Middle frontal gyrus (tissue), 1 donor: ENCODE data around the gene ZSCAN1.
"Not testable (repeated sequence)": the region's sequence is repeated elsewhere in the genome, so short reads cannot be mapped to it uniquely, and the experiment has no call there.

ENCODE experiments used
- DNase-seq: peaks from one replicate; pipeline ENCODE4 v3.0.0-alpha.2; 2015; ENCODE audit warnings: low spot score; ENCODE audit errors: extremely low spot score

ZSCAN1 gene

DNA sequence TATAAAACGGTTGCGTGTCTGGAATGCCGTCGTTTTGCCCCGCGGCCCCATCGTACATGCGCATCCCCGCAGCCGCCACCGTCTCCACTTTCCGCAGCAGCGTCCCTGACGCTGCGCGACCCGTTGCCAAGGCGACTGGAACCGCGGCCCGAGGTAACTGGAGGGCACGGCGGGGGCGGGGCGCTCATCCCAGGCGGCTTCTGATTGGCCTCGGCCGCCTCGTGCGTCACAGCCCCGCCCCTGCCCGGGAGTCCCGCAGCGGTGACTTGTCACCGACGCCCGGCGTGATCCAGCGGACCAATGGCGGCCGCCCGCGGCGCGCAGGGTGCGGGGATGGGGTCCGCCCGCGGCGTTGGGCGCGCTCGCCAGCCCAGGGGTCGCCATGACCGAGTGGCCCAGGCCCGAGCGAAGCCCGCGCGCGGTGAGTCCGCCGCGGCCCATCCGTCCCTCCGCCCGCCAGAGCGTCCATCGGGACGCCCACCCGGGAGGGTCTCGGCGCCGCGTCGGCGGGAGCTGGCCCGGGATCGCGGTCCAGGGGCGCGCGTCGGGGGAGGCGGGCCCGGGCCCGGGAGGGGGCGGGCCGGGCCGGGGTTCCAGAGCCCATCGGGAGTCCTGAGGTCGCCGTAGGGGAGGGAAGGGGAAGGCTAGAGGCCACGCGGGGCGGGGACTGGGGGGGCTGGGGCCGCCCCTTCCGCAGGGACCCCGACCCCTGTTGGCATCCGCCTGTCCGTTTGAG, at the start of gene ZSCAN1:
TSS of gene ZSCAN1 (plus strand) at position 285 of the 736 bp plus-strand sequence. CDS start 3,812 bp downstream, outside the sequence.
- DNase-seq = peak; percentile 95

DNA sequence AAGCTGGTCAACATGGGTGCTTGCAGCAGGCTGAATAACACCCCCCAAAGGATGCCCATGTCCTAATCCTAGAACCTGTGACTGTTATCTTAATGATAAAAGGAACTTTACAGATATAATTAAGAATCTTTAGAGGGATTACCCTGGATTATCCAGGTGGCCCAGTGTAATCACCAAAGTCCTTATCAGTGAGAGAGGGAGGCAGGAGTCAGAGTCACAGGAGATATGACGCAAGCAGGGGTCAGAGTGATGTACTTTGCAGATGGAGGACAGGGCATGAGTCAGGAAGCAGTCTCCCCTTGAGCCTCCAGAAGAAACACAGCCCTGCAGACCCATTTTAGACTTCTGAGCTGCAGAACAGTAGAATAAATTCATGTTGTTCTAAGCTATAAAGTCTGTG, 41.0 kb upstream of the ZSCAN1 start:
- DNase-seq = no peak

GRCh38 chr19:58000677-58001076, 33.1 kb upstream of the ZSCAN1 start:
- no peak for DNase-seq

DNA sequence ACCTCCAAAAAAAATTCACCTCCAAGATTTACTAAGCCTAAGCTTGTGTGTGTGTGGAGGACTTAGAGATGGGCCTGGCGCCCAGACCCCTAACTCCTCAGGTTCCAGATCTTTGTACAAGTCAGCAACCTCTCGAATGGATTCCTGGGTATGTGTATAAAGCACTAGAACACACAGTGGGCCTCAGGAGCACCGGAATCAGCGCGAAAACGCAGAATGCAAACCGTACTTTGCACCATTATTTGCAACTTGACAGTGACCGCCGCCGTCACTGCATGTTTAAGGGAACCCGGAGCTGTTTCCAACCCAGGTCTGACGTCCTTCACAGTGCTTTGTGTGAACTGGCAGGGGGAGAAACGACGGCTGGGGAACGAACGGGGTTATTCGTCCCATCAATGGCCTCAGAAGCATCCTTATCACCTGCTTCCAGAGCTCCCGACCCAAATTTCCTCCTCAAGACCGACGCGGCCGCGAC, 31.9 kb upstream of the ZSCAN1 start:
- no peak for DNase-seq

DNA sequence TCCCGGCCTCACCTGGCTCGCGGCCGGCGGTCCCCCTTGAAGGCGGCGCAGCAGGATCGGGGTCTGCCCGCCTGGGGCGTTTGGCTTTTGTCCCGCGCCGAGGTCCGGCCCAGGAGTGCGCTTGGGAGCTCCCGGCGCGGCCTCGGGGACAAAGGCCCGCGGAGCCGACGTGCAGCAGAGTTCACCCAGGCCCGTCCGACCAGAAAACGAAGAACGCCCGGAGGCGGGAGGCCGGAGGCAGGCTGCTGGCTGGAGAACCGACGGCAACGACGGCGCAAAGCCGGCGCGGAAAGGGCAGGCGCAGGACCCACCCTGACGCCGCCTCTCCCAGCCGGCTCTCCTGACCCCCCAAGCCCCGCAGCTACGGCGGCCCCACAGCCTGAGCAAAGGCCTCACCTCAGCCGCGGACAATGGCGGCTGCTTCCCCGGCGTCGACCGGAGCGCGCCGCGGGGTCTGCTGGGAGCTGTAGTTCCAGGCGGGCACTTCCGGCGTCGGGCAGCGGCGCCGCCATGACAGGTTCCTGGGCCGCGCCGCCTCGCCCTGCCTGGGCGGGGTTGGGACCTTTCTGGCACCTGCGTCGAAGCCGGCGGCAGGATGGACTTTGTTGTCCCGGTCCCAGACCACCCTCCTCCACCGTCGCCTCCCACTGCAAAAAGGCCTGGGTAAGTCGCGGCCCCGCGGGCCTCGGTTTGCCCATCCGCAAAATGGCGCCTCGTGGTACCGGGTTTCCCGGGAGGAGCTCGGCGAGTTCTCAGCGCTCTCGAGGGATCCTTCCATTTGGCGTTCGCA, 31.2 kb upstream of the ZSCAN1 start, which contains the start of gene ZNF606:
TSS of gene ZNF606 (minus strand) at position 437 of the 790 bp plus-strand sequence. CDS start 1,501 bp downstream, outside the sequence.
- peak; percentile 81 for DNase-seq

DNA sequence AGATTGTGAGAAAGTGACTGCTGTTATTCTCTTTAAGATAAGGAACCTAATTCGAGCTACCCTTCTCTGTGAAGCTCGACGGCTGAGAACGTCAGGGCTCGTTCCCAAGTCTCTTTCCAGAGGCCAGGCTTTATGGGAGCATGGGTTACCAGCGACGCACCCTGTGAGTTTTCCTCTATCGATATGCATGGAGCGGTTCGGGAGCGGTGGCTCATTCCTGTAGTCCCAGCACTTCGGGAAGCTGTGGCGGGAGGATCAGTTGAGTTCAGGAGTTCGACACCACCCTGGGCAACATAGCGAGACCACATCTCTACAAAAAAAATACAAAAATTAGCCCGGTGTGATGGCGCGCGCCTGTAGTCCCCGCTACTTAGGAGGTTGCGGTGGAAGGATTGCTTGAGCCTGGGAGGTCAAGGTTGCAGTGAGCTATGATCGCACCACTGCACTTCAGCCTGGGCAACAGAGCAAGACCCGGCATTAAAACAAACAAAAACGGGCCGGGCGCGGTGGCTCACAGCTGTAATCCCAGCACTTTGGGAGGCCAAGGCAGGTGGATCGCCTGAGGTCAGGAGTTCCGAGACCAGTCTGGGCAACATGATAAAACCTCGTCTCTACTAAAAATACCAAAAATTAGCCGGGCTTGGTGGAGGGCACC, 30.5 kb upstream of the ZSCAN1 start:
- no peak for DNase-seq

DNA sequence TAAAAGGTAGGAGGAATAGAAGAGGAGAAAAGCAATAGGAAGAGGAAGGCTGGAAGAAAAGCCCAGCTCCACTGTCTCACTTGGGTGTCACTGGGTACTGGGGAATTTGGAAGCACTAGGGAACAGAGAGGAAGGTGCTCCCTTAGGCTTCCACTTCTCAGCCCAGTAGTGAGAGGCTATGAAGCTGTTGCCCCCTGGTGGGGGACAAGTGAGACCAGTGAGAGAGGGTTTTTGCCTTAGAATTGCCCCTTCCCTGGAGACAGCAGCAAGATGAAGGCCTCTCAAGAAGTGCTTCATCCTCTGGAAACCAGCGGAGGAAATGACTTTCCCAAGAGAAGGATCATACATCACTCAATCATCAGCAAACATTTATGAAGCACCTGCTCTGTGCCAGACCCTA, 26.5 kb upstream of the ZSCAN1 start:
- DNase-seq = no peak

DNA sequence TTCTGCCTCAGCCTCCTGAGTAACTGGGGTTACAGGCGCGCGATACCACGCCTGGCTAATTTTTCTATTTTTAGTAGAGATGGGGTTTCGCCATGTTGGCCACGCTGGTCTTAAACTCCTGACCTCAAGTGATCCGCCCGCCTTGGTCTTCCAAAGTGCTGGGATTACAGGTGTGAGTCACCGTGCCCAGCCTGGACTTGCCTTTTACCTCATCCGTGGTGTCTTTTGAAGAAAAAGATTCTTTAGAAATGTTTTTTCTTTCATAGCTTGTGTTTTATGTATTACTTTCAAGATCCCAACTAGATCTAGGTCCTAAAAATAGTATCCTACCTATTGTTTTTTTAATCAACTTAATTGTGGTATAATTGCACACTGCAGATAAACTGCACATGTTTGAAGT, 24.9 kb upstream of the ZSCAN1 start:
- DNase-seq = not testable (repeated sequence)

DNA sequence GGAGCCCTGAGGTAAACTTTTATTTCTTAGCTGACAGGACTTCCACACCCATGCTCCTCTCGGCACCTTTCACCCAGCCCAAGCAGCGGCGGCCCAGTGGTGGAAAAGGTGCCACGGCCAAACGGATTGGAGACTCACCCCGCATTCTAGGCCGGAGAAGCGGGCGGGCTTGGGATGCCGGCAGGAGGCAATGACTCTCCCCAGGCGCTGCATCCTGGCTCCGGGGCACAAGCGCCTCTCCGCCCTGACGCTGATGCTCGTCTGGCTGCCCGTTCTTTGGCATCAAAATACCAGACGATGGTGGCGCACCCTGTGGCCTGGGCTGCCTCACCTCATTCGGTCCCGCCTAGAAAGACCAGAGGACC, 24.5 kb upstream of the ZSCAN1 start:
- DNase-seq = no peak

- peak; percentile 91 for DNase-seq
These were observed 24.0 kb upstream of the ZSCAN1 start for GRCh38 chr19:58009666-58010301.

- no peak for DNase-seq
These were observed 23.3 kb upstream of the ZSCAN1 start for GRCh38 chr19:58010507-58010906.

DNA sequence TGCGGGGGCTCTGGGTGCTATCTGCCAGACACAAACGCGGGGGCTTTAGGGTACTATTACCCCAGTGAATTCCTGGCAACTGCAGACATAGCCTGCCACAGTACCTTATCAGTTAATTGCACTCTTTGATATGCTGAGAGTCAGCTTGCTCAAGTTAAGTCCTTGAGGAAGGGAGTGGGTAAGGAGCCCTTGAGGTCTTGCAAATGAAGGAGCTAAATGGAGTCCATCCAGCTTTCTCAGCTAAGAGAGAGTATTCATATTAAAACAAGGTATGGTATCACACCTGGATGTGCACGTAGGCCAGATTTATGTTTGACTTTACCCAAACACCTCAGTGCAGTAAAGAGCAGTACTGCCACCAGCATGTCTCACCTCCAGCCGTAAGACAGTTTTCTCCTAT, 19.7 kb upstream of the ZSCAN1 start:
- no peak for DNase-seq

DNA sequence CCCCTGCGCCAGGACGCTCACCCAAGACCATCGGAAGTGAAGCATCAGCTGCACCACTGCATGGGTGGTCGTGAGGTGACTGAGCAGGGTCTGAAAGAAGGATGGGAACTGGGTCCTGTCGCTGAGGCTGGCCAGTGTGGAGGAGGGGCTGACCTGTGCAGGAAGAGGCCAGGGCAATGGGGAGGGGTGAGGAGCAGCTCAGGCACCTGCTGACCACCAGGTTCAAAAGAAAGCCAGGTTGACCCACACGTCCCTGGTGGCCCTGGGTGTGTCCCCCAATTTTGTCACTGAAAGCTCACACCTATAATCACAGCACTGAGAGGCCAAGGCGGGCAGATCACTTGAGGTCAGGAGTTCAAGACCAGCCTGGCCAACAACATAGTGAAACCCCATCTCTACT, 13.7 kb upstream of the ZSCAN1 start:
- no peak for DNase-seq

DNA sequence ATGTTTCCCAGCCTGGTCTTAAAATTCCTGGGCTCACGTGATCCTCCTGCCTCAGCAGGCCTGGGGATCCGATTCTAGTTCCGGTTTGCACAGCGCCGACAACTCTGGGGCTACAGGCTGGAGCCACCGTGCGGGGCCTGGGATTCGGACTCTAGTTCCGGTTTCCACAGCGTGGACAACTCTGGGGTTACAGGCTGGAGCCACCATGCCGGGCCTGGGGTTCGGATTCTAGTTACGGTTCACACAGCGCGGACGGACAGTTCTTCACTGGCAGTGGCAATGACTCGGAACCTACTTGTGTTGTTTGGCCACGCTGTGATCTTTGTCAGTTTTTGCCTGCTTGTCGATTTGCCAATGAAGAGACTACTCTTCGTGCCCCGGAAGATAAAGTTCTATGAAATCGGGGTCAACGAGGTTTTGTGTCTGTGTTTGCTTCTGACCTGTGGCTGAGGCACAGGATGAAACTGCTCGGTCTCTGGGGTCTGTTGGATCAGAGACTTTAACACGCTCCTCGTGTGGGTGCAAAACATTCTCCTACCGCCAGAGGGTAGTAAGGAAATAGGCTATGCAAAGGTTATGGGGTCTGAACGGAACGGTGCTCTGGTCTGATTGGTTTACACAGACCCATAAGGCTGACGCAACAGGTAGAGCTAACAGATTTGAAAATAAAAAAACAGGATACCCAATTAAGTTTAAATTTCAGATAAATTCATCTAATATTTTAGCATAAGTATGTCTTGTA, 12.1 kb upstream of the ZSCAN1 start:
- DNase-seq = peak; percentile 33

- DNase-seq = no peak
These were observed 11.6 kb upstream of the ZSCAN1 start for GRCh38 chr19:58022283-58022660.

GRCh38 chr19:58024661-58025060, 9.2 kb upstream of the ZSCAN1 start:
- no peak for DNase-seq

- DNase-seq = no peak
These were observed 610 bp downstream of the ZSCAN1 start for GRCh38 chr19:58034477-58034793.

GRCh38 chr19:58035863-58036262, 2.0 kb downstream of the ZSCAN1 start:
- no peak for DNase-seq

- peak; percentile 24 for DNase-seq
These were observed 4.3 kb downstream of the ZSCAN1 start for GRCh38 chr19:58037927-58038687.

GRCh38 chr19:58038688-58039204, 4.9 kb downstream of the ZSCAN1 start:
- DNase-seq = no peak
